Measurements from ENCODE around the gene NMT1.
"Not testable (repeated sequence)": the region's sequence is repeated elsewhere in the genome, so short reads cannot be mapped to it uniquely, and the experiment has no call there.

NMT1 gene

GRCh38 chr17:45036691-45037090, 24.4 kb upstream of the NMT1 start:
- DNase-seq (ENCODE audit: low read depth, low spot score): no peak

DNA sequence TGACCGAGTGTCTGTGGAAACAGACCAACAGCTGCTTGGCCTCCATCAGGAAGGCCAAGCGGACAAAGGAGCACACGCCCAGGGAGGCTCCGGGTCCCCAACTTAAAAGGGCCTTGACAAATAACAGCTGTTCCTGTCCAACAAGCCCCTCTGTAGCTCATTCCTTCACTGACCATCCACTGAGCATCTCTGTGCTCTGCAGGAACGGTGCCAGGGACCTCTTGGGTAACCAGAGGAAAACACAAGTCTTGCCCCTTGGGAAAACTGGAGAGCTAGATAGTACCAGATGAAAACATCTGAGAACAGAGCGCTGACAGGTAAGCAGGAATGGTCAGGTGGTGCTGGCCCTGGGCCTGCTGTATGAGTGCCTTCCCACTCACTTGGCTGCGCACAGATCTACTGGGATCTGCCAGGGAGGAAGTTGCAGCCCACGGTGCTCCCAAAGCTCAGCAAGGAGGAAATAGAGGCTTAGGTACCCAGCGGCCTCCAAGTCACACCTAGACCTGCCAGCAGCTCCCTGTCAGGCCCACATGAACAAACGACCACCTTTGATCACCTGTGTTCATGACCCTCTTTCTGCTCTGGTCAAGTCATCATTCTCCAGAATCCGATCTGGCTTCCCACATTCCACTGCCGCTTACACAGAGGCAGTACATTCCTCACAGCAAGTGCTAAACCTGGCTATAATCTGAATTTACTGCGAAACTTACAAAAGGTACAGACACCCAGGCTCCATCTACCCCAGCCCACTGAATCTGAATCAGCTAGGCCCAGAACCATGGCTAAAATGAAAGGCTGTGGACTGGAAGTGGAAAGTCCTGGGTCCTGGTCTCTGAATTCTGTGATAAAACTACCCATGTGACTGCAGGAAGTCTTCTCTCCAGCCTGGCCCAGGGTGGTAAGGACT, 22.1 kb upstream of the NMT1 start:
- DNase-seq (ENCODE audit: low read depth, low spot score): no peak

DNA sequence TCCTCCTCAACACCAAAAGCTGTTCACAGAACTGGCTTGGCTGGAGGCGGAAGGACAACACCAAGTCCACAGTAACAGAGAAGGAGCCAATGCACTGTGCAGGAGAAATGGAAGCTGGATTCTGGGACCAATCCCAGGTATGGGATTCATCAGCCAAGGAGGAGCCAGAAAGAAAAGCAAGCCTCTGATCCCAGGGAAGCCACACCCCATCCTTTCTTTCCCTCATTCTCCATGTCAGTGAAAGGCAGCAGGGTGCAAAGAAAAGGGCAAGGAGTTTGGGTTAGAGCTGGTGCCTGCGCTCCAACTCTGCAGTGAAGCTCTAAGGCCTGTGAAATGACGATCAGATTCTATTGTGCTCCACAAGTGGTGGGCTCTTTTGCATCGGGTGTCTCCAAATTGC, 20.7 kb upstream of the NMT1 start:
- no peak for DNase-seq (ENCODE audit: low read depth, low spot score)

GRCh38 chr17:45042346-45043120, 18.6 kb upstream of the NMT1 start:
- no peak for DNase-seq (ENCODE audit: low read depth, low spot score)

DNA sequence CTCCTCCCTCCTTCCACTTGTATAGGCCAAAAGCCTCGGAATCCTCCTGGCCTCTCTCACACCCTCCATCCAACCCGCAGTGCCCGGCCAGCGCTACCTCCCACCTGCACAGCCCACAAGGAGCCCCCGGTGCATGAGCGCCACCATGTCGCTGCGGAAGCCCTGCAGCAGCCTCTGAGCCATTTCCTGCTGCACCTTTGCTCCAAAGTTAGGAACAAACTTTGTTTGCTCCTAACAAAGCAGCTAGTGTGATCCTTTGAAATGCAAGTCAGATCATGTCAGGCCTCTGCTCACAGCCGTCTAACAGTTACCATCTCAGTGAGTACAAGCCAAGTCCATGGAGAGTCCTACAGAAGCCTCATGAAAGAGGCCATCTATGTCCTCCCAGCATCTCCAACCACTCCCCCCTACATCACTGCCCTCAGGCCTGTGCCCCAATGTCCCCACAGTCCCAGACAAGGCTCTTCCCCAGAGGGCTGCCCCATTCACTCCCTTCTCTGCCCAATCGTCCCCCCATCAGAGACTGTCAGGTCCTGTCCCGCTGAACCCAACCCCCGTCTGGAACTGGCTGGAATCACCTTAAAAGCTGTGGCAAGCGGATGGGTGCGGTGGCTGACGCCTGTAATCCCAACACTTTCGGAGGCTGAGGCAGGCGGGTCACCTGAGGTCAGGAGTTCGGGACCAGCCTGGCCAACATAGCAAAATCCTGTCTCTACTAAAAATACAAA, 17.1 kb upstream of the NMT1 start:
- peak; percentile 21 for DNase-seq (ENCODE audit: low read depth, low spot score)

DNA sequence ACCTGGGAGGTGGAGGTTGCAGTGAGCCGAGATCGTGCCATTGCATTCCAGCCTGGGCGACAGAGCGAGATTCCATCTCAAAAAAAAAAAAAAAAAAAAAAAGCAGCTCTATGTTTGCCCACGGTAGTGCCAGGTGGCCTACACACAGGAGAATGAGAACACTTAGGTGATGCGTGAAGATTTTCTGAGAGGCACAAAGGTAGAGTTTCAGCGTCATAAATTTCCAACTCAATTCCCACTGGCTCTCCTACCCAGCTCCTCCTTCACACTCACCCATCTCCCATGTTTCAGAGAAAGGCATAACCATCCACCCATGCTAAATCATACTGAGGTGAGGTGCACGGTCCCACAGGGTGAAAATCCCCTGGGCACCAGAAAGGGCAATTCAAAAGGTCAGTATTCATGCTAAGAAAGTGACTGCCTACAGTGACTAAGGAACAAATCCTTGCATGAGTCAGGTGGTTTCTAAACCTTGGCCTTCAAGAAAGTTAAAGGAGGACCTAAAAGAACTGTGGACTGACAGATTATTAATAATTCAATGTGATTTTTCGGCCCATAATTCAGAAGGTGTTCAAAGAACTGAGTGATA, 14.5 kb upstream of the NMT1 start:
- DNase-seq (ENCODE audit: low read depth, low spot score): no peak

- no peak for DNase-seq (ENCODE audit: low read depth, low spot score)
Observed at GRCh38 chr17:45048795-45049563, 12.1 kb upstream of the NMT1 start.

DNA sequence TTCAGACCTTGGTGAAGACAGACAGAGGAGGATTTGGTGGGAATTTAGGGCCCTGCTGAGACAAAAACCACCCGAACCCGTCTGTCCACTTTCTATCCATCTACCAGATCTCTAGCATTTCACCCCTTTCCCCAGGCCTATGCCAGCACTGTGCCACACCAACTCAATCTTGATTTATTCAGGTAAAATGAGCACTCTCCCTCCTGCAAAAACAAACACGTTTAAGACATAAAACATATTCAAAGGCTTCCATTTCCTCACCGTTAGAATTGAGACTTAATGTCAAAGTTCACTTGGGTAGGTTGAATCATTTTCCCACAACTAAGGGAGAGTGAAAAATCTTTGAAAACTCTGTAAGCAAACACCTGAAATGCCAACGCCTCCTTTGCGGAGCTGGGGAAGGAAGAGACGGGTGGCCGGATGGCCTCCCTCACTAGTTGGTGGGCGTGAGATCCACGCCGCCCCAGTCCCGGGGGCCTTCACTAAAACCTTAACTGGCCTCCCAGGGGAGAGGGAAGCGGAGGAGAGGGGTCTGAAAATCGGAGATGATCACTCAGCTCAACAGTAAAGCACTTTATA, 10.5 kb upstream of the NMT1 start:
- peak; percentile 36 for DNase-seq (ENCODE audit: low read depth, low spot score)

DNA sequence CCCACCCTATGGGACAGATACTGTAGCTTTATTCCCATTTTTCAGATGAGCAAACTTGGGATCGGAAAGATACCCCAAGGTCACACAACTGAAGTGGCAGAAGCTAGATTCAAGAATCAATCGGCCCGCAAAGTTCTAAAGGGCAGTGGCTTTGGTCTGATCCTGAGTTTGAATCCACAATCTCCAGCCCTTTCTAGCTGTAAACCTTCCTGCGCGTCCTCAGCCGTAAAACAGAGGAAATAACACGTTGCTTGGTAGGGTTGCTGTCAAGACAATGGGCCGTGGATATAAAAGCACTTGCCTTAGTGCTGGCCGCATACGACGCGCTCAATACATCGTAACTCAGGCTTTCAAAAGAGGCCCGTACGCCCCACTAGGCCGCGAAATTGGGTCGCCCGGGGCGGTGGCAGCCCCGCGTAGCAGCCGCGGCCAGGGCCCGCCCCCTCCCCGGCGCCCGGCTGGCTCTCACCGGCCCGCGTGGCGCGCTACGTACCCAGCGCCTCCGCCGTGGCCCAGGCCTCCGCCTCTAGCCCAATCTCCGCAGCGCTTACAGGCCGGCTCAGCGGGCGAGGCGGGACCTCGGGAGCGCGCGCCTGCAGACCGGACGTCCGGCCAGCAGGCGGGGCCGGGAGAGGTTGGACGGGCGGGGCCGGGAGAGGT, 9.9 kb upstream of the NMT1 start, which contains the start of gene DCAKD:
TSS of gene DCAKD (minus strand) at position 573 of the 660 bp plus-strand sequence. CDS start 16,747 bp downstream, outside the sequence.
- peak; percentile 99 for DNase-seq (ENCODE audit: low read depth, low spot score)

- DNase-seq (ENCODE audit: low read depth, low spot score): not testable (repeated sequence)
Observed at GRCh38 chr17:45051720-45052051, 9.4 kb upstream of the NMT1 start.

DNA sequence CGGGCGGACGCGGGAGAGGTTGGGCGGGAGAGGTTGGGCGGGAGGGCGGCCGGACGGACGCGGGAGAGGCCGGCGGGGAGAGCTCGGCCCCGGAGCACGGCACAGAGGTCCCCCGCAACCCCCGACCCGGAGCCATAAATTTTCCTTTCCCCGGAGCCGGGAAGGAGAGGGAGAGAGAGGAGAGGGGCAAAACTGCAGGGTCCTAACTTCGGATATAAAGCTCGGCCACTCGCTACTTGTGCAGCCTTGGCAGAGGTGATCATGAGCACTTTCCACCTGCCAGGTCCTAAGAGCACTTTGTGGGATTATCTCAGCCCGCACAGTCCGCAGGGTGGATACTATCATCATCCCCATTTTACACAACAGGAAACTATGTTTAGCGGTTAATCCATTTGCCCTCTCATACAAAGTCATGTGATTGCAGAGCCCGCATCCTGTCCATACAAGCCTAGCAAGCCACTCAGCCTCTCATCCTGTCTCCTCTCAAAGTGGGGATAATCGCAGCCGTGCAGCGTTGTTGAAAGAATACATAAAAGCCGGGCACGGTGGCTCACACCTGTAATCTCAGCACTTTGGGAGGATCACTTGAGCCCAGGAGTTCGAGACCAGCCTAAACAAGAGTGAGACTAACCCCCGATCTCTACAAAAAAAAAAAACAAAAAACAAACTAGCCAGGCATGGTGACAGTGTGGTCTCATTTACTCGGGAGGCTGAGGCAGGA, 8.9 kb upstream of the NMT1 start:
- DNase-seq (ENCODE audit: low read depth, low spot score): peak; percentile 26

DNA sequence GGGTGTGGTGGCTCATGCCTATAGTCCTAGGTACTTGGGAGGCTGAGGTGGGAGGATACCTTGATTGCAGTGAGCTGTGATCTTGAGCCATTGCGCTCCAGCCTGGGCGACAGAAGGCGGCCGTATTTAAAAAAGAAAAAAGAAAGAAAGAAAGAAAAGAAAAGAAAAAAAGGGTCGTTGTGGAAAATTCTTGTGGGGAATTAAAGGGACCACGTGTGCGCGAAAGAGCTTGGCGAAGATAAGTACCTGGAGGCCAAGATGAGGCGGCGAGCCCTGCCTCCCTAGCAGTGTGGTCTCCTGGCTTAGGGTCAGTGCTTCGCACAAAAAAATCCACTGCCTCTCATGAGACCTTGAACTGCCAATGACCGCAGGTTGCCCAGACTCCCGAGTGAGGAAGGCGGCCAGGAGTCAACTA, 728 bp upstream of the NMT1 start:
- no peak for DNase-seq (ENCODE audit: low read depth, low spot score)

DNA sequence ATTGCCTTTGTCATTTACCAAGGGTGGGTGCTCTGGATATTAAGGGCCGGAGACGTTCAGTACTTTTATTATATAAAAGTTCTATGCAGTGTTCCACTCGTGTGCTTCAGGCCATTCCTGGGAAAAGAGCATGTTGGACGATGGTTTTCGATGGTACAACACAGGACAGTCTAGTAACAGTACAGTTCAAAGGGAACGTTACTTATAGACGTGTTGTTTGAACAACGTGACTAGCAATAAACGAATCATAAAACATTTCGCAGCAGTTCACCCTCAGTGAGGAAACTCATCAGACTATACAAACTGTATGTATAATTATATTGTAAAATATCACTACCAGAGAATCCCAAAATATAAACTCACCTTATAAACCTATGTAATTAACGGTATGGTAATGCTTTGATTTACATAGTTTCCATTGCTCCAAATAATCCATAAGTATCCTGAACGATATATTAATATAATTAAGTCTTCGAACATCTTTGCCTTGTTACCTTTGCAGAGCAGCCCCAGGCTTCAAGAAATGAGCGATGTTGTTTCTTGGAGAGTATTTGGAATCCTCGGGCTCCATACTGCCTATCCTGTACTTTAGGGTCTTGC, 589 bp downstream of the NMT1 start:
- DNase-seq (ENCODE audit: low read depth, low spot score): no peak

DNA sequence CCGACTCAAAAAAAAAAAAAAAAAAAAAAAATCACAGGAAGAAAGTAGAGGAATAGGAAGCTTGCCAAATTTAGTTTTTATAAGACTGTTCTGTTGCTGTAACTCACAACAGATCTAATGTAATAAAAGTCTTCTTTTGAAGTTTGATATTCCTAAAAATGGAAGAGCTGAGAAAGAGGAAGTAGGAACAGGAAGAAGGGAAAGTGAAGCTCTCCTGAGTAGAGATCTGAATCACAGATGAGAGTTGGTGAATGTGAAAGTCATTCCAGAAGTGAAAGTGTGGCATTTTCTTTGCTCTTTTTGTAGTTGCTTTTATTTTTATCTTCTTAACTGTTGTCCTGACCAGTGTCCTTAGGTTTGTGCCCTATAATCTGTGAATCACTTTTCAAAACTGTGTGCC, 2.1 kb downstream of the NMT1 start:
- DNase-seq (ENCODE audit: low read depth, low spot score): no peak

GRCh38 chr17:45067637-45068036, 6.5 kb downstream of the NMT1 start:
- DNase-seq (ENCODE audit: low read depth, low spot score): no peak

DNA sequence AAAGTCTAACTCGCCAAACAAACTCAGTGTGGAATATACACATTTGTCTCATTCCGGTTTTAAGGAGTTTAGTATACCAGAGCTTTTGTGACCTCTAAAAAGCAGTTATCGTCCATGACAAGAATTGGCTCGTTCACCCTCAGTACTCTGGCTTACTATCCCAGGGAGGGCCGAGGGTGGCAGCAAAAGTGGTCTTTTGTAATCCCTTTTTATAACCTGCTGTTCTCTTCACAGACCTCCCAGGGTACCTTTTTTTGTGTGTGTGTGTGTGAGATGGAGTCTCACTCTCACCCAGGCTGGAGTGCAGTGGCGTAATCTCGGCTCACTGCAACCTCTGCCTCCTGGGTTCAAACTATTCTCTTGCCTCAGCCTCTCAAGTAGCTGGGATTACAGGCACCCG, 8.9 kb downstream of the NMT1 start:
- no peak for DNase-seq (ENCODE audit: low read depth, low spot score)

- no peak for DNase-seq (ENCODE audit: low read depth, low spot score)
Observed at GRCh38 chr17:45070809-45071208, 9.7 kb downstream of the NMT1 start.

GRCh38 chr17:45073414-45074070, 12.4 kb downstream of the NMT1 start:
- DNase-seq (ENCODE audit: low read depth, low spot score): peak; percentile 39

All from astrocyte of the hippocampus (primary cell).